K562 (cell line): Measurements from ENCODE around the gene SLC4A9. TPM values are rescaled to one million over a fixed set of nuclear protein-coding genes. Genes with fewer than 3 reads are reported as not detected.
A peak's percentile ranks its signal among the peaks of the same experiment; 100 is the strongest.

Source experiments
- ARID2 ChIP-seq: fragments of 450-650 bp; IDR thresholded peaks from 2 replicates; pipeline ENCODE4 v1.6.1; 2017; ENCODE audit warnings: antibody characterized with exemption, mild to moderate bottlenecking
- GMEB1 ChIP-seq: fragments of 250-450 bp; sonication (Bioruptor Pico); IDR thresholded peaks from 2 replicates; pipeline ENCODE4 v1.4.0; 2020; ENCODE audit warnings: mild to moderate bottlenecking
- POLR3A ChIP-seq: IDR thresholded peaks from 2 replicates; pipeline ENCODE4 v1.6.1; 2011; ENCODE audit warnings: borderline replicate concordance, mild to moderate bottlenecking, moderate library complexity; ENCODE audit not compliant: insufficient read length, insufficient read depth; ENCODE audit errors: extremely low read depth
- RB1 ChIP-seq: fragments of 450-650 bp; IDR thresholded peaks from 2 replicates; pipeline ENCODE4 v1.6.1; 2017; ENCODE audit warnings: low read depth, mild to moderate bottlenecking
- REST ChIP-seq, 2 experiments: fragments of 450-650 bp; formaldehyde crosslinking in 1 of 2; IDR thresholded peaks; 2 replicates each; pipeline versions ENCODE4 v1.4.0 to v1.6.1; 2014 to 2020; ENCODE audit warnings: mild to moderate bottlenecking in 2 of 2, borderline replicate concordance in 1 of 2, low read depth in 1 of 2
- SMAD4 ChIP-seq: fragments of 250-450 bp; sonication (Bioruptor Pico); conservative IDR thresholded peaks from 2 replicates; pipeline ENCODE4 v1.8.0; 2021; ENCODE audit warnings: inconsistent platforms, mild to moderate bottlenecking, moderate library complexity
- ZNF609 ChIP-seq: sonication (generic); formaldehyde crosslinking; IDR thresholded peaks from 2 replicates; pipeline ENCODE4 v1.8.1; 2023; ENCODE audit warnings: missing genetic modification reagents, mild to moderate bottlenecking, borderline replicate concordance
- ZNF764 ChIP-seq: fragments of 250-450 bp; sonication (Bioruptor Pico); IDR thresholded peaks from 2 replicates; pipeline ENCODE4 v1.4.0; 2020; ENCODE audit warnings: low read depth, mild to moderate bottlenecking, moderate library complexity
- polyA plus RNA-seq, 8 experiments: library from polyadenylated mRNA; depleted of rRNA in 4 of 8; stranded (reverse) in 5 of 8; unstranded in 3 of 8; fragments of >200 nt; fragmentation: Nextera tagmentation in 2 of 8; fragmentation: Illumina TruSeq in 1 of 8; extraction: Ambion mirVana in 2 of 8; extraction: Trizol in 1 of 8; gene quantifications; 2 replicates each; pipeline versions ENCODE4 v1.2.1 to v1.2.3, GENCODE V29; 2011 to 2014; ENCODE audit warnings: inconsistent platforms in 1 of 8, missing spikeins in 1 of 8
- total RNA-seq, 7 experiments: library from RNA; depleted of rRNA in 6 of 7; stranded (reverse); fragments of >200 nt in 6 of 7; fragmentation: Illumina TruSeq in 2 of 7; extraction: Trizol in 2 of 7; gene quantifications; 2 replicates each; pipeline versions ENCODE4 v1.2.1 to v1.2.3, GENCODE V29; 2011 to 2021; ENCODE audit warnings: low replicate concordance in 1 of 7
- TF ChIP-seq, protein P1 (sequence below): fragments of 250-450 bp; sonication (Bioruptor Pico); IDR thresholded peaks from 2 replicates; pipeline ENCODE4 v1.8.0; 2022; ENCODE audit warnings: inconsistent platforms, mild to moderate bottlenecking, moderate library complexity, borderline replicate concordance

The SLC4A9 gene
- total and polyA plus RNA-seq, 9 of the 15 experiments (the other 6 are each of a cell fraction or from before 2014, with no cell fraction given), result 0.05 to 0.13 TPM; not detected in 7

GRCh38 chr5:140351609-140352334 is 8.2 kb upstream of the SLC4A9 start (continued):
- TF ChIP-seq REST (IDR thresholded peaks at IDR 0.05; ENCODE audit: borderline replicate concordance) (peak; percentile 68; the same call in 1 of the 2 replicates), REST (CRISPR knock-in tag; IDR thresholded peaks at IDR 0.05; ENCODE audit: low read depth) (no peak), RB1 (peak; percentile 58; the same call in 1 of the 2 replicates), POLR3A (no peak), ARID2 (peak; percentile 30; the same call in 1 of the 2 replicates), ZNF764 (CRISPR knock-in tag) (no peak), SMAD4 (peak; percentile 17; the same call in 1 of the 2 replicates), ZNF609 (CRISPR knock-in tag) (no peak), GMEB1 (CRISPR knock-in tag) (0 out of 2 replicates have a peak, but pooled peaks have one; percentile 22)
- TF ChIP-seq, protein P1, sequence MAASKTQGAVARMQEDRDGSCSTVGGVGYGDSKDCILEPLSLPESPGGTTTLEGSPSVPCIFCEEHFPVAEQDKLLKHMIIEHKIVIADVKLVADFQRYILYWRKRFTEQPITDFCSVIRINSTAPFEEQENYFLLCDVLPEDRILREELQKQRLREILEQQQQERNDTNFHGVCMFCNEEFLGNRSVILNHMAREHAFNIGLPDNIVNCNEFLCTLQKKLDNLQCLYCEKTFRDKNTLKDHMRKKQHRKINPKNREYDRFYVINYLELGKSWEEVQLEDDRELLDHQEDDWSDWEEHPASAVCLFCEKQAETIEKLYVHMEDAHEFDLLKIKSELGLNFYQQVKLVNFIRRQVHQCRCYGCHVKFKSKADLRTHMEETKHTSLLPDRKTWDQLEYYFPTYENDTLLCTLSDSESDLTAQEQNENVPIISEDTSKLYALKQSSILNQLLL (CRISPR knock-in tag), result no peak
